Gastroesophageal sphincter (tissue), 3 donors: Measurements from ENCODE around the gene ID3.

Source experiments
- CTCF ChIP-seq, 4 experiments: fragments of 200-600 bp in 2 of 4; fragments of 450-650 bp in 2 of 4; sonication (generic) in 1 of 4; IDR thresholded peaks; one replicate each; pipeline ENCODE4 v1.5.1; 2017 to 2019; ENCODE audit warnings: antibody characterized with exemption in 4 of 4, mild to moderate bottlenecking in 2 of 4, moderate library complexity in 2 of 4
- POLR2A ChIP-seq, 2 donors: fragments of 450-650 bp; IDR thresholded peaks; one replicate each; pipeline ENCODE4 v1.6.1; 2017; ENCODE audit warnings: antibody characterized with exemption in 2 of 2, mild to moderate bottlenecking in 2 of 2, moderate library complexity in 1 of 2

- TF ChIP-seq CTCF (IDR thresholded peaks at IDR 0.05) (no peak), POLR2A (IDR thresholded peaks at IDR 0.05) (no peak)
These were observed 10.6 kb downstream of the ID3 start for GRCh38 chr1:23548704-23549143.
